Astrocyte (in vitro differentiated cells and primary cell): ENCODE measurements around the gene CHCT1. TPM values are rescaled to one million over a fixed set of nuclear protein-coding genes. Genes with fewer than 3 reads are reported as not detected.
A peak's percentile ranks its signal among the peaks of the same experiment; 100 is the strongest.

Experiments used
- DNase-seq: peaks from one replicate; pipeline ENCODE4 v3.0.0-alpha.2; 2010; ENCODE audit warnings: low read depth
- FAIRE-seq: peaks from 2 replicates; lab custom pipeline; 2011; peaks lifted over from hg19 to GRCh38; lab: Jason Lieb, UNC
- H2AFZ ChIP-seq: 2 replicates; pipeline ENCODE4 v1.6.0; 2012; ENCODE audit warnings: low read depth, low read length, inconsistent platforms
- H3K27ac ChIP-seq: 2 replicates; pipeline ENCODE4 v1.5.1; 2011; ENCODE audit warnings: low read depth, low read length, inconsistent platforms
- H3K27me3 ChIP-seq: 2 replicates; pipeline ENCODE4 v1.6.0; 2011; ENCODE audit warnings: low read length, inconsistent platforms; ENCODE audit not compliant: insufficient read depth
- H3K36me3 ChIP-seq: 2 replicates; pipeline ENCODE4 v1.5.1; 2011; ENCODE audit warnings: low read length, inconsistent platforms; ENCODE audit not compliant: insufficient read depth
- H3K4me1 ChIP-seq: 2 replicates; pipeline ENCODE4 v1.5.1; 2011; ENCODE audit warnings: low read length, inconsistent platforms; ENCODE audit not compliant: insufficient read depth
- H3K4me2 ChIP-seq: 2 replicates; pipeline ENCODE4 v1.6.0; 2012; ENCODE audit warnings: low read length, inconsistent platforms
- H3K4me3 ChIP-seq: 2 replicates; pipeline ENCODE4 v1.5.1; 2011; ENCODE audit warnings: low read depth, mild to moderate bottlenecking, low read length, inconsistent platforms; ENCODE audit not compliant: insufficient read depth
- H3K79me2 ChIP-seq: 2 replicates; pipeline ENCODE4 v1.6.0; 2012; ENCODE audit warnings: mild to moderate bottlenecking, low read length, inconsistent platforms; ENCODE audit not compliant: insufficient read depth
- H3K9ac ChIP-seq: 2 replicates; pipeline ENCODE4 v1.6.0; 2012; ENCODE audit warnings: mild to moderate bottlenecking, low read length, inconsistent platforms
- H3K9me3 ChIP-seq: 2 replicates; pipeline ENCODE4 v1.5.1; 2012; ENCODE audit warnings: low read depth, mild to moderate bottlenecking, low read length, inconsistent platforms; ENCODE audit not compliant: insufficient read depth
- H4K20me1 ChIP-seq: 2 replicates; pipeline ENCODE4 v1.6.0; 2012; ENCODE audit warnings: low read length, inconsistent platforms; ENCODE audit not compliant: insufficient read depth
- H3K27ac Mint-ChIP-seq: one replicate; pipeline ENCODE4 v1.8.0; 2021; ENCODE audit warnings: mild to moderate bottlenecking, mixed read lengths; ENCODE audit not compliant: unreplicated experiment
- H3K27me3 Mint-ChIP-seq: one replicate; pipeline ENCODE4 v1.8.0; 2021; ENCODE audit warnings: low read depth, mixed read lengths; ENCODE audit not compliant: unreplicated experiment
- H3K36me3 Mint-ChIP-seq: one replicate; pipeline ENCODE4 v1.8.0; 2021; ENCODE audit warnings: low read depth, mixed read lengths; ENCODE audit not compliant: unreplicated experiment
- H3K4me1 Mint-ChIP-seq: one replicate; pipeline ENCODE4 v1.8.0; 2021; ENCODE audit warnings: low read depth, mixed read lengths; ENCODE audit not compliant: unreplicated experiment
- H3K4me3 Mint-ChIP-seq: one replicate; pipeline ENCODE4 v1.8.0; 2021; ENCODE audit warnings: mild to moderate bottlenecking, moderate library complexity, mixed read lengths; ENCODE audit not compliant: unreplicated experiment
- H3K9me3 Mint-ChIP-seq: one replicate; pipeline ENCODE4 v1.8.0; 2021; ENCODE audit warnings: mild to moderate bottlenecking, mixed read lengths; ENCODE audit not compliant: unreplicated experiment
- CTCF ChIP-seq: IDR thresholded peaks from 2 replicates; pipeline ENCODE4 v1.5.1; 2011; ENCODE audit warnings: low read depth, mild to moderate bottlenecking, inconsistent platforms, low read length, moderate library complexity; ENCODE audit not compliant: insufficient read depth
- EZH2 ChIP-seq: IDR thresholded peaks from 2 replicates; pipeline ENCODE4 v1.6.1; 2012; ENCODE audit warnings: mild to moderate bottlenecking, low read length, inconsistent platforms; ENCODE audit not compliant: insufficient read depth
- total RNA-seq: library from RNA; stranded (reverse); gene quantifications from 2 replicates; pipeline ENCODE4 v1.2.1, GENCODE V29; 2021

The CHCT1 gene
- total RNA-seq, 1 donor from 2014 or later: not detected

- FAIRE-seq: no peak
- Histone ChIP-seq H3K9me3 (no peaks in the 10 kb centered on the region), H2AFZ (no peak overlapping the region), H3K27me3 (no peaks in the 10 kb centered on the region), H3K79me2 (no peaks in the 10 kb centered on the region), H3K4me3 (no peak overlapping the region), H3K4me2 (no peak overlapping the region), H3K36me3 (peaks cover 2% of the 10 kb centered on the region), H4K20me1 (no peaks in the 10 kb centered on the region), H3K27ac (no peak overlapping the region), H3K4me1 (peaks cover 12% of the 10 kb centered on the region), H3K9ac (no peak overlapping the region)
- H3K36me3 Mint-ChIP-seq: no peaks in the 10 kb centered on the region
- H3K27ac Mint-ChIP-seq: no peak overlapping the region
- H3K4me1 Mint-ChIP-seq: peaks cover 12% of the 10 kb centered on the region
- peaks cover 2% of the 10 kb centered on the region for H3K9me3 Mint-ChIP-seq
- peak; percentile 29 for DNase-seq
- H3K27me3 Mint-ChIP-seq: no peaks in the 10 kb centered on the region
- H3K4me3 Mint-ChIP-seq: no peak overlapping the region
- TF ChIP-seq CTCF (no peak), EZH2 (no peak)
Measured at GRCh38 chr17:60439501-60439900, 17.2 kb downstream of the CHCT1 start.

GRCh38 chr17:60442271-60443173 is 20.2 kb downstream of the CHCT1 start:
- H3K4me1 ChIP-seq: peaks cover 8% of the 10 kb centered on the region
- H3K36me3 Mint-ChIP-seq: no peaks in the 10 kb centered on the region
- no peaks in the 10 kb centered on the region for H4K20me1 ChIP-seq
- H3K36me3 ChIP-seq: peaks cover 16% of the 10 kb centered on the region
- H3K27me3 ChIP-seq: no peaks in the 10 kb centered on the region
- H3K9ac ChIP-seq: no peak overlapping the region
- no peaks in the 10 kb centered on the region for H3K27me3 Mint-ChIP-seq
- peaks cover 2% of the 10 kb centered on the region for H3K9me3 Mint-ChIP-seq
- peak; percentile 54 for DNase-seq
- no peak overlapping the region for H2AFZ ChIP-seq
- H3K4me3 Mint-ChIP-seq: no peak overlapping the region
- no peak overlapping the region for H3K27ac ChIP-seq
- no peaks in the 10 kb centered on the region for H3K79me2 ChIP-seq
- peak overlapping the region; percentile 7 for H3K4me2 ChIP-seq
- H3K27ac Mint-ChIP-seq: peak overlapping the region; percentile 56
- no peak for FAIRE-seq
- H3K9me3 ChIP-seq: no peaks in the 10 kb centered on the region
- H3K4me1 Mint-ChIP-seq: peaks cover 14% of the 10 kb centered on the region
- H3K4me3 ChIP-seq: no peak overlapping the region
- TF ChIP-seq EZH2 (no peak), CTCF (no peak)

GRCh38 chr17:60443713-60444112 is 21.4 kb downstream of the CHCT1 start:
- H3K9ac ChIP-seq: no peak overlapping the region
- H2AFZ ChIP-seq: no peak overlapping the region
- H3K4me2 ChIP-seq: no peak overlapping the region
- H3K36me3 ChIP-seq: peaks cover 18% of the 10 kb centered on the region
- H3K9me3 ChIP-seq: no peaks in the 10 kb centered on the region
- no peaks in the 10 kb centered on the region for H4K20me1 ChIP-seq
- no peaks in the 10 kb centered on the region for H3K36me3 Mint-ChIP-seq
- H3K9me3 Mint-ChIP-seq: peaks cover 2% of the 10 kb centered on the region
- H3K27ac ChIP-seq: no peak overlapping the region
- H3K4me3 Mint-ChIP-seq: no peak overlapping the region
- no peaks in the 10 kb centered on the region for H3K27me3 ChIP-seq
- peaks cover 13% of the 10 kb centered on the region for H3K4me1 Mint-ChIP-seq
- H3K27ac Mint-ChIP-seq: no peak overlapping the region
- FAIRE-seq (no peak), DNase-seq (no peak)
- no peaks in the 10 kb centered on the region for H3K27me3 Mint-ChIP-seq
- no peak overlapping the region for H3K4me3 ChIP-seq
- TF ChIP-seq EZH2: no peak
- H3K79me2 ChIP-seq: no peaks in the 10 kb centered on the region
- H3K4me1 ChIP-seq: peaks cover 8% of the 10 kb centered on the region
